ENCODE results near the gene PTPA.
"Not testable (repeated sequence)": the region's sequence is repeated elsewhere in the genome, so short reads cannot be mapped to it uniquely, and the experiment has no call there.

PTPA gene

GRCh38 chr9:129175825-129176633 lies 64.8 kb downstream of the PTPA start:
- peak; percentile 93 for DNase-seq (ENCODE audit: low read depth, low spot score)

GRCh38 chr9:129176701-129177442 lies 65.7 kb downstream of the PTPA start:
- peak; percentile 69 for DNase-seq (ENCODE audit: low read depth, low spot score)

- no peak for DNase-seq (ENCODE audit: low read depth, low spot score)
Observed at GRCh38 chr9:129177443-129177790, 66.2 kb downstream of the PTPA start.

GRCh38 chr9:129177791-129178567 lies 66.8 kb downstream of the PTPA start, which contains the start of gene IER5L:
Gene IER5L (minus strand): TSS chr9:129178261. CDS start chr9:129178052, 209 bp downstream.
- peak; percentile 98 for DNase-seq (ENCODE audit: low read depth, low spot score)

- DNase-seq (ENCODE audit: low read depth, low spot score) = no peak
Observed at GRCh38 chr9:129178568-129179382, 67.6 kb downstream of the PTPA start.

GRCh38 chr9:129181246-129181645 lies 70.0 kb downstream of the PTPA start:
- no peak for DNase-seq (ENCODE audit: low read depth, low spot score)

- no peak for DNase-seq (ENCODE audit: low read depth, low spot score)
Observed at GRCh38 chr9:129182122-129182521, 70.9 kb downstream of the PTPA start.

GRCh38 chr9:129182625-129183494 lies 71.6 kb downstream of the PTPA start:
- no peak for DNase-seq (ENCODE audit: low read depth, low spot score)

- DNase-seq (ENCODE audit: low read depth, low spot score) = no peak
Observed at GRCh38 chr9:129183495-129184218, 72.4 kb downstream of the PTPA start.

- no peak for DNase-seq (ENCODE audit: low read depth, low spot score)
Observed at GRCh38 chr9:129184219-129184524, 73.0 kb downstream of the PTPA start.

- no peak for DNase-seq (ENCODE audit: low read depth, low spot score)
Observed at GRCh38 chr9:129184596-129185122, 73.4 kb downstream of the PTPA start.

GRCh38 chr9:129185402-129185801 lies 74.2 kb downstream of the PTPA start:
- no peak for DNase-seq (ENCODE audit: low read depth, low spot score)

- DNase-seq (ENCODE audit: low read depth, low spot score) = no peak
Observed at GRCh38 chr9:129185991-129186390, 74.8 kb downstream of the PTPA start.

- no peak for DNase-seq (ENCODE audit: low read depth, low spot score)
Observed at GRCh38 chr9:129187042-129187441, 75.8 kb downstream of the PTPA start.

GRCh38 chr9:129189971-129190370 lies 78.8 kb downstream of the PTPA start:
- not testable (repeated sequence) for DNase-seq (ENCODE audit: low read depth, low spot score)

GRCh38 chr9:129191234-129191633 lies 80.0 kb downstream of the PTPA start:
- DNase-seq (ENCODE audit: low read depth, low spot score) = no peak

- DNase-seq (ENCODE audit: low read depth, low spot score) = no peak
Observed at GRCh38 chr9:129193655-129194054, 82.4 kb downstream of the PTPA start.

- DNase-seq (ENCODE audit: low read depth, low spot score) = no peak
Observed at GRCh38 chr9:129194221-129194620, 83.0 kb downstream of the PTPA start.

GRCh38 chr9:129195606-129196005 lies 84.4 kb downstream of the PTPA start:
- DNase-seq (ENCODE audit: low read depth, low spot score) = no peak

- not testable (repeated sequence) for DNase-seq (ENCODE audit: low read depth, low spot score)
Observed at GRCh38 chr9:129197045-129197444, 85.8 kb downstream of the PTPA start.

Data from astrocyte of the hippocampus (primary cell).